ENCODE measurements around the gene TEP1.

- no peak for TF ChIP-seq CTCF (IDR thresholded peaks at IDR 0.05; ENCODE audit: low read depth, low read length, poor library complexity, severe bottlenecking)
- no peak for TF ChIP-seq EZH2phosphoT487 (IDR thresholded peaks at IDR 0.05; ENCODE audit: borderline replicate concordance, low read length)
These were observed 83.9 kb downstream of the TEP1 start for GRCh38 chr14:20329355-20329754.

Measured in DOHH2 (cell line).